D721Med (cell line): Measurements from ENCODE around the gene AKAP7.

Experiments used
- DNase-seq: peaks from one replicate; pipeline ENCODE4 v3.0.0; 2011; ENCODE audit warnings: low spot score; ENCODE audit not compliant: insufficient read length
- FAIRE-seq: peaks from 2 replicates; lab custom pipeline; 2011; peaks lifted over from hg19 to GRCh38; lab: Jason Lieb, UNC
- CTCF ChIP-seq: IDR thresholded peaks from 2 replicates; pipeline ENCODE4 v1.5.1; 2012; ENCODE audit warnings: mild to moderate bottlenecking, control low read depth; ENCODE audit not compliant: insufficient read depth; ENCODE audit errors: missing control alignments

AKAP7 gene

GRCh38 chr6:131159578-131159977 lies 24.3 kb downstream of the AKAP7 start:
- DNase-seq (no peak), FAIRE-seq (no peak)
- no peak for TF ChIP-seq CTCF

- TF ChIP-seq CTCF, result no peak
- DNase-seq (no peak), FAIRE-seq (no peak)
Measured at GRCh38 chr6:131160254-131160758, 25.0 kb downstream of the AKAP7 start.

- DNase-seq, result no peak
- TF ChIP-seq CTCF, result no peak
- FAIRE-seq, result no peak
Measured at GRCh38 chr6:131161987-131162386, 26.7 kb downstream of the AKAP7 start.

GRCh38 chr6:131163886-131164285 lies 28.6 kb downstream of the AKAP7 start:
- FAIRE-seq (no peak), DNase-seq (no peak)
- TF ChIP-seq CTCF, result no peak

- DNase-seq (no peak), FAIRE-seq (no peak)
- TF ChIP-seq CTCF, result no peak
Measured at GRCh38 chr6:131164506-131164905, 29.2 kb downstream of the AKAP7 start.

- peak; percentile 35 for TF ChIP-seq CTCF
- DNase-seq (no peak), FAIRE-seq (no peak)
Measured at GRCh38 chr6:131167773-131168172, 32.5 kb downstream of the AKAP7 start.

- FAIRE-seq, result no peak
- no peak for DNase-seq
- no peak for TF ChIP-seq CTCF
Measured at GRCh38 chr6:131169613-131170012, 34.3 kb downstream of the AKAP7 start.
